SH-SY5Y (cell line): ENCODE results near the gene NVL.

Experiments used
- GATA2 ChIP-seq: IDR thresholded peaks from 2 replicates; pipeline ENCODE4 v1.6.1; 2011; ENCODE audit warnings: mild to moderate bottlenecking, low read depth, low read length
- GATA3 ChIP-seq: IDR thresholded peaks from 2 replicates; pipeline ENCODE4 v1.6.1; 2011; ENCODE audit warnings: low read depth, mild to moderate bottlenecking, low read length, moderate library complexity

- no peak for TF ChIP-seq GATA2
- TF ChIP-seq GATA3 = no peak
These were observed 128.1 kb downstream of the NVL start for GRCh38 chr1:224201853-224202252.
